ENCODE measurements around the gene TBX1. TPM values are rescaled to one million over a fixed set of nuclear protein-coding genes. Genes with fewer than 3 reads are reported as not detected.

The TBX1 gene
- polyA plus RNA-seq, 3 donors, result not detected

DNA sequence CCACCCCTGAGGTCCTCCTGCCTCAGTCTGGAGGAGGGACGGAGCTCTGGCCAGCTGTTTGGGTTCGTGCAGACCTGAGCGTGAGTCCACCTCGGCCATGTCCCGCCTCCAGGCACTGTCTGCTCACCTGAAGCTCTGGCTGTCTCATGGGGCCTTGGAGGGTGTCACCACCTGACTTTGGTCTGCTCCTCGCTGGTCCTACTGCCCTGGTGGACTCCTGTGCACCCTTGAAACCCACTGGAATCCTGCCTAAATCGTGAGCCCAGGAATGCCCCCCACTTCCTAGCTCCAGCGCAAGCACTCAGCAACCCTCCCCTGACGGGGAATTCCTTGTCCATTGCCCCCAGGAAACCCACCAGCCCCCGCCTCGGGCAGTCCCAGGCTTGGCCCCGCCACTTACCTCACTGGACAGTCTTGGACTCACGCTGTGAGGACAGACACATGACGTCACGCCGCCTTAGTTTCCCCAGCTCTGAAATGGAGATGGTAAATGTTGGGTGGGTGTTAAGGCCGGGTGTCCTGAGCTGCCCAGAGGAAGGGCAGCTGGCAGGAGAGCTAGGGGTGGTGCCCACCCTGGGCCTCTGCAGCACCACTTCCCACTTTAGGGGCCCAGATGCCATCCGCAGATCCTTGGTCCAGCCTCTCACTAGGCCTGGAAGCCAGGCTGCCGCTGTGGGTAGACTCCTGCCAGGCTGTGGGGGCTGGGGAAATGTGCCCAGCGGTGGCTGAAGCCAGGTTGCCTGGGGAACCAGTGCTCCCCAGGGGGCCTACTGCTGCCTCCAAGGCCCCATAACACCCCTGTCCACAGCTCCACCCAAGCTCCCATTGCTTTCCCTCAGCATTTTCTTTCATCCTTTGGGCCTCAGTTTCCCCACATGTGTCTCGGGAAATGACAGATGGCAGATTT lies 18.2 kb upstream of the TBX1 start:
- Histone ChIP-seq H3K27ac (ENCODE audit: low read depth in 1 of 2, low read length in 2 of 2) (no peak overlapping the region), H3K9ac (ENCODE audit: insufficient read depth, low read length, poor library complexity, severe bottlenecking) (no peak overlapping the region), H3K27me3 (ENCODE audit: control insufficient read depth in 2 of 2, insufficient read depth in 2 of 2, low read length in 2 of 2) (no peaks in the 10 kb centered on the region), H4K20me1 (ENCODE audit: insufficient read depth, low read length) (no peaks in the 10 kb centered on the region), H3K9me3 (replicated peaks in 1 of 2; ENCODE audit: control insufficient read depth in 1 of 2, insufficient read depth in 1 of 2, low read length in 2 of 2) (no peaks in the 10 kb centered on the region), H3K79me2 (ENCODE audit: insufficient read depth, low read length) (no peaks in the 10 kb centered on the region), H3K4me1 (ENCODE audit: control insufficient read depth in 1 of 2, insufficient read depth in 2 of 2, low read length in 2 of 2) (no peaks in the 10 kb centered on the region), H3K36me3 (replicated peaks in 1 of 2; ENCODE audit: control insufficient read depth in 1 of 2, insufficient read depth in 2 of 2, low read length in 2 of 2) (no peaks in the 10 kb centered on the region), H3K4me2 (replicated peaks; ENCODE audit: extremely low read depth, low read length, poor library complexity, severe bottlenecking) (no peak overlapping the region), H2AFZ (ENCODE audit: insufficient read depth, low read depth, low read length, poor library complexity, severe bottlenecking) (no peak overlapping the region), H3K4me3 (replicated peaks in 1 of 3; ENCODE audit: low read depth in 2 of 3, low read length in 3 of 3) (no peak overlapping the region)
- intact Hi-C loops (cut with micrococcal nuclease), result no loop called here
- no peak overlapping the region for H3K4me3 Mint-ChIP-seq
- H3K9me3 Mint-ChIP-seq, result peaks cover 0 to 3% (median 0%) of the 10 kb centered on the region in 7 donors
- peak overlapping the region in 1 of 7 donors; percentile 42 for H3K27ac Mint-ChIP-seq
- no peaks in the 10 kb centered on the region for H3K4me1 Mint-ChIP-seq
- no peak for DNase-seq
- no peaks in the 10 kb centered on the region for H3K36me3 Mint-ChIP-seq
- WGBS (ENCODE audit: insufficient coverage), result 94% methylated on average over 15 of the region's 21 CpGs
- TF ChIP-seq, protein P1, sequence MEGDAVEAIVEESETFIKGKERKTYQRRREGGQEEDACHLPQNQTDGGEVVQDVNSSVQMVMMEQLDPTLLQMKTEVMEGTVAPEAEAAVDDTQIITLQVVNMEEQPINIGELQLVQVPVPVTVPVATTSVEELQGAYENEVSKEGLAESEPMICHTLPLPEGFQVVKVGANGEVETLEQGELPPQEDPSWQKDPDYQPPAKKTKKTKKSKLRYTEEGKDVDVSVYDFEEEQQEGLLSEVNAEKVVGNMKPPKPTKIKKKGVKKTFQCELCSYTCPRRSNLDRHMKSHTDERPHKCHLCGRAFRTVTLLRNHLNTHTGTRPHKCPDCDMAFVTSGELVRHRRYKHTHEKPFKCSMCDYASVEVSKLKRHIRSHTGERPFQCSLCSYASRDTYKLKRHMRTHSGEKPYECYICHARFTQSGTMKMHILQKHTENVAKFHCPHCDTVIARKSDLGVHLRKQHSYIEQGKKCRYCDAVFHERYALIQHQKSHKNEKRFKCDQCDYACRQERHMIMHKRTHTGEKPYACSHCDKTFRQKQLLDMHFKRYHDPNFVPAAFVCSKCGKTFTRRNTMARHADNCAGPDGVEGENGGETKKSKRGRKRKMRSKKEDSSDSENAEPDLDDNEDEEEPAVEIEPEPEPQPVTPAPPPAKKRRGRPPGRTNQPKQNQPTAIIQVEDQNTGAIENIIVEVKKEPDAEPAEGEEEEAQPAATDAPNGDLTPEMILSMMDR (IDR thresholded peaks at IDR 0.05), result no peak
- H3K27me3 Mint-ChIP-seq (ENCODE audit: low read depth in 3 of 3), result peaks cover 0 to 6% (median 6%) of the 10 kb centered on the region in 3 donors

- 88% methylated on average over 3 of the region's 6 CpGs for WGBS (ENCODE audit: insufficient coverage)
- Mint-ChIP-seq H3K27me3 (ENCODE audit: low read depth in 3 of 3) (peaks cover 1 to 9% (median 7%) of the 10 kb centered on the region in 3 donors), H3K27ac (no peak overlapping the region), H3K4me3 (no peak overlapping the region), H3K4me1 (no peaks in the 10 kb centered on the region), H3K36me3 (no peaks in the 10 kb centered on the region), H3K9me3 (peaks cover 0 to 3% (median 0%) of the 10 kb centered on the region in 7 donors)
- intact Hi-C loops (cut with micrococcal nuclease), result no loop called here
- no peak overlapping the region for H3K27ac ChIP-seq (ENCODE audit: low read depth in 1 of 2, low read length in 2 of 2)
- H3K27me3 ChIP-seq (ENCODE audit: control insufficient read depth in 2 of 2, insufficient read depth in 2 of 2, low read length in 2 of 2), result no peaks in the 10 kb centered on the region
- H4K20me1 ChIP-seq (ENCODE audit: insufficient read depth, low read length), result no peaks in the 10 kb centered on the region
- H2AFZ ChIP-seq (ENCODE audit: insufficient read depth, low read depth, low read length, poor library complexity, severe bottlenecking), result no peak overlapping the region
- DNase-seq, result no peak
- H3K4me2 ChIP-seq (replicated peaks; ENCODE audit: extremely low read depth, low read length, poor library complexity, severe bottlenecking), result no peak overlapping the region
- H3K36me3 ChIP-seq (replicated peaks in 1 of 2; ENCODE audit: control insufficient read depth in 1 of 2, insufficient read depth in 2 of 2, low read length in 2 of 2), result no peaks in the 10 kb centered on the region
- TF ChIP-seq, protein P1 (IDR thresholded peaks at IDR 0.05), result no peak
- no peak overlapping the region for H3K4me3 ChIP-seq (replicated peaks in 1 of 3; ENCODE audit: low read depth in 2 of 3, low read length in 3 of 3)
- H3K79me2 ChIP-seq (ENCODE audit: insufficient read depth, low read length), result no peaks in the 10 kb centered on the region
- H3K9ac ChIP-seq (ENCODE audit: insufficient read depth, low read length, poor library complexity, severe bottlenecking), result no peak overlapping the region
- no peaks in the 10 kb centered on the region for H3K4me1 ChIP-seq (ENCODE audit: control insufficient read depth in 1 of 2, insufficient read depth in 2 of 2, low read length in 2 of 2)
- no peaks in the 10 kb centered on the region for H3K9me3 ChIP-seq (replicated peaks in 1 of 2; ENCODE audit: control insufficient read depth in 1 of 2, insufficient read depth in 1 of 2, low read length in 2 of 2)
Measured at GRCh38 chr22:19743081-19743480, 17.5 kb upstream of the TBX1 start.

All from CD14-positive monocyte (primary cell).